HepG2 (cell line): Measurements from ENCODE around the gene ANKRD12. TPM values are rescaled to one million over a fixed set of nuclear protein-coding genes. Genes with fewer than 3 reads are reported as not detected.
A peak's percentile ranks its signal among the peaks of the same experiment; 100 is the strongest.

Source experiments
- BCL6 ChIP-seq: IDR thresholded peaks from 2 replicates; pipeline ENCODE4 v1.6.1; 2016; ENCODE audit warnings: missing genetic modification reagents, missing compliant biosample characterization
- DMAP1 ChIP-seq: IDR thresholded peaks from 2 replicates; pipeline ENCODE4 v1.6.1; 2016
- FOXK1 ChIP-seq: sonication (generic); formaldehyde crosslinking; IDR thresholded peaks from 2 replicates; pipeline ENCODE4 v1.4.0; 2020; ENCODE audit warnings: low read depth, missing genetic modification reagents, borderline replicate concordance
- FOXO1 ChIP-seq: sonication (generic); formaldehyde crosslinking; IDR thresholded peaks from 2 replicates; pipeline ENCODE4 v1.4.0; 2020; ENCODE audit warnings: missing genetic modification reagents
- GPBP1L1 ChIP-seq: sonication (generic); formaldehyde crosslinking; IDR thresholded peaks from 2 replicates; pipeline ENCODE4 v1.5.0; 2020; ENCODE audit warnings: mild to moderate bottlenecking, missing genetic modification reagents
- HES4 ChIP-seq: sonication (generic); formaldehyde crosslinking; IDR thresholded peaks from 2 replicates; pipeline ENCODE4 v1.9.0; 2021; ENCODE audit warnings: mild to moderate bottlenecking, missing genetic modification reagents, borderline replicate concordance
- MAX ChIP-seq: IDR thresholded peaks from 2 replicates; pipeline ENCODE4 v1.6.1; 2012; ENCODE audit warnings: inconsistent platforms
- NCOR1 ChIP-seq: fragments of 200-600 bp; sonication (generic); IDR thresholded peaks from 2 replicates; pipeline ENCODE4 v1.7.0; 2017; ENCODE audit warnings: antibody characterized with exemption, low read length, borderline replicate concordance
- NFIC ChIP-seq: IDR thresholded peaks from 2 replicates; pipeline ENCODE4 v1.6.1; 2012; ENCODE audit warnings: mild to moderate bottlenecking, low read length, inconsistent platforms
- POGZ ChIP-seq: sonication (generic); formaldehyde crosslinking; IDR thresholded peaks from 2 replicates; pipeline ENCODE4 v1.4.0; 2020; ENCODE audit warnings: mild to moderate bottlenecking, missing genetic modification reagents
- POLR2G ChIP-seq: fragments of 200-400 bp; formaldehyde crosslinking; IDR thresholded peaks from 2 replicates; pipeline ENCODE4 v1.6.1; 2018; ENCODE audit warnings: mild to moderate bottlenecking, low read depth, low read length, moderate library complexity
- SP5 ChIP-seq: IDR thresholded peaks from 2 replicates; pipeline ENCODE4 v1.6.1; 2016; ENCODE audit warnings: low read depth, borderline replicate concordance
- TAF15 ChIP-seq: fragments of 200-400 bp; formaldehyde crosslinking; IDR thresholded peaks from one replicate; pipeline ENCODE4 v1.6.1; 2018; ENCODE audit warnings: mild to moderate bottlenecking, low read depth, low read length; ENCODE audit not compliant: poor library complexity, severe bottlenecking
- USF2 ChIP-seq, 2 experiments: sonication (generic) in 1 of 2; formaldehyde crosslinking in 1 of 2; IDR thresholded peaks; 2 replicates each; pipeline versions ENCODE4 v1.5.1 to v1.6.1; 2011 to 2020; ENCODE audit warnings: borderline replicate concordance in 1 of 2, low read depth in 1 of 2, low read length in 1 of 2, mild to moderate bottlenecking in 1 of 2, missing genetic modification reagents in 1 of 2, moderate library complexity in 1 of 2
- ZMAT3 ChIP-seq: sonication (generic); formaldehyde crosslinking; conservative IDR thresholded peaks from 2 replicates; pipeline ENCODE4 v1.7.0; 2021; ENCODE audit warnings: missing genetic modification reagents
- ZNF580 ChIP-seq: IDR thresholded peaks from 2 replicates; pipeline ENCODE4 v1.6.1; 2016; ENCODE audit warnings: low read depth, borderline replicate concordance
- ZNF597 ChIP-seq: sonication (generic); formaldehyde crosslinking; IDR thresholded peaks from 2 replicates; pipeline ENCODE4 v1.5.0; 2020; ENCODE audit warnings: missing genetic modification reagents
- ZNF614 ChIP-seq: IDR thresholded peaks from 2 replicates; pipeline ENCODE4 v1.6.1; 2018; ENCODE audit warnings: missing biosample characterization, missing genetic modification reagents, inconsistent platforms, borderline replicate concordance
- ZNF678 ChIP-seq: sonication (generic); formaldehyde crosslinking; IDR thresholded peaks from 2 replicates; pipeline ENCODE4 v1.4.0; 2020; ENCODE audit warnings: mild to moderate bottlenecking, missing genetic modification reagents
- ZNF691 ChIP-seq: sonication (generic); formaldehyde crosslinking; IDR thresholded peaks from 2 replicates; pipeline ENCODE4 v1.4.0; 2020; ENCODE audit warnings: missing genetic modification reagents, low read depth, mild to moderate bottlenecking, borderline replicate concordance
- ZNF710 ChIP-seq: sonication (generic); formaldehyde crosslinking; IDR thresholded peaks from 2 replicates; pipeline ENCODE4 v1.5.0; 2020; ENCODE audit warnings: mild to moderate bottlenecking, missing genetic modification reagents, borderline replicate concordance
- ZNF75D ChIP-seq: sonication (generic); formaldehyde crosslinking; IDR thresholded peaks from 2 replicates; pipeline ENCODE4 v1.8.1; 2023; ENCODE audit warnings: missing genetic modification reagents, mild to moderate bottlenecking, borderline replicate concordance
- polyA plus RNA-seq, 8 experiments: library from polyadenylated mRNA; depleted of rRNA in 3 of 8; stranded (reverse) in 7 of 8; unstranded in 1 of 8; fragments of >200 nt; fragmentation: Illumina TruSeq in 4 of 8; extraction: Trizol in 4 of 8; gene quantifications; 2 replicates each; pipeline versions ENCODE4 v1.2.1 to v1.2.3, GENCODE V29; 2011 to 2016; ENCODE audit warnings: low read depth in 4 of 8, missing spikeins in 1 of 8, mixed read lengths in 1 of 8; ENCODE audit not compliant: insufficient read depth in 1 of 8
- total RNA-seq, 5 experiments: library from RNA; depleted of rRNA; stranded (reverse); fragments of >200 nt; fragmentation: Illumina TruSeq; extraction: Trizol; gene quantifications; 2 replicates each; pipeline ENCODE4 v1.2.3, GENCODE V29; 2016; ENCODE audit warnings: low read depth in 1 of 5

The ANKRD12 gene
- total and polyA plus RNA-seq, 2 of the 13 experiments (the other 11 are each of a cell fraction or from before 2014, with no cell fraction given): 6.0 to 23.2 TPM

GRCh38 chr18:9135912-9136314 lies 668 bp upstream of the ANKRD12 start (continued):
- TF ChIP-seq ZNF597 (CRISPR knock-in tag): no peak
- TF ChIP-seq ZNF75D (CRISPR knock-in tag): peak; percentile 47; the same call in 1 of the 2 replicates
- TF ChIP-seq USF2 (IDR thresholded peaks at IDR 0.05; ENCODE audit: low read depth, low read length): no peak
- no peak for TF ChIP-seq USF2 (CRISPR knock-in tag; IDR thresholded peaks at IDR 0.05; ENCODE audit: borderline replicate concordance)
- TF ChIP-seq ZNF580: no peak; the same call in 1 of the 2 replicates
- peak; percentile 63; the same call in 1 of the 2 replicates for TF ChIP-seq SP5 (CRISPR knock-in tag)
- 0 out of 2 replicates have a peak, but pooled peaks have one; percentile 26 for TF ChIP-seq FOXK1 (CRISPR knock-in tag)
- no peak for TF ChIP-seq HES4 (CRISPR knock-in tag)
- peak; percentile 47 for TF ChIP-seq TAF15
- peak; percentile 68; the same call in 1 of the 2 replicates for TF ChIP-seq DMAP1 (CRISPR knock-in tag)
- TF ChIP-seq GPBP1L1 (CRISPR knock-in tag): no peak
- TF ChIP-seq ZNF678 (CRISPR knock-in tag): 0 out of 2 replicates have a peak, but pooled peaks have one; percentile 35
- TF ChIP-seq ZNF691 (CRISPR knock-in tag): no peak; the same call in 1 of the 2 replicates
- peak; percentile 58 for TF ChIP-seq MAX
- peak; percentile 12; the same call in 1 of the 2 replicates for TF ChIP-seq FOXO1 (CRISPR knock-in tag)
- TF ChIP-seq POLR2G: peak; percentile 60; the same call in 1 of the 2 replicates
- peak; percentile 48 for TF ChIP-seq ZNF710 (CRISPR knock-in tag)
- TF ChIP-seq ZNF614 (CRISPR knock-in tag): no peak
- TF ChIP-seq POGZ (CRISPR knock-in tag): no peak
- no peak; the same call in 1 of the 2 replicates for TF ChIP-seq ZMAT3
- TF ChIP-seq NCOR1: no peak
- no peak for TF ChIP-seq BCL6 (CRISPR knock-in tag)
- TF ChIP-seq NFIC: no peak
